ENCODE data around the gene FDXR.

GRCh38 chr17:74883241-74883745, 10.5 kb upstream of the FDXR start:
- TF ChIP-seq GATA3 (IDR thresholded peaks at IDR 0.05; ENCODE audit: low read depth, low read length) (no peak), GATA2 (IDR thresholded peaks at IDR 0.05; ENCODE audit: low read depth, low read length) (no peak)

All from SH-SY5Y (cell line).